ENCODE measurements around the gene SEL1L3.

DNA sequence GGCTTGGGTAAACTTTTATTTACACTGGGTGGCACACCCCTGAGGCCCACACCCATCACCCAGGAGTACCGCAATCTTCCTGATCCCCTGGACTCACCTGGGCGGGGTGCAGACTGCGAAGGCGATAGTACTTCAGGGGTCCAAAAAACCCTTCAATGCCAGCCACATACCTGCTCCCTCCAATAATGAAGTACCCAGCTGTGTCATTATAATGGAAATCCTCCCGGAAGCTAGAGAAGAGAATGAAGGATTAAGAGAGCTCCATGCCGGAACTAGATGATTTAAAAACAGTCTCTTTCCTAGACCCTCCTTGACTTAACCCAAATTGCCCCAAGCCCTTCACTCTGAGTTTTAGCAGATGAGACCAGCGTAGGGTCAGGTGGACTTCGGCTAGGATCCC is 40.9 kb downstream of the SEL1L3 start:
- TF ChIP-seq POLR2AphosphoS5 (IDR thresholded peaks at IDR 0.05): no peak
- TF ChIP-seq POLR2A (IDR thresholded peaks at IDR 0.05): no peak
- no peak for TF ChIP-seq EP300 (IDR thresholded peaks at IDR 0.05)

All from gastroesophageal sphincter (tissue), 2 donors.